ENCODE measurements around the gene CTIF. TPM values are rescaled to one million over a fixed set of nuclear protein-coding genes. Genes with fewer than 3 reads are reported as not detected.

Gene CTIF
- total RNA-seq, 1 donor from 2014 or later: 60.0 TPM

DNA sequence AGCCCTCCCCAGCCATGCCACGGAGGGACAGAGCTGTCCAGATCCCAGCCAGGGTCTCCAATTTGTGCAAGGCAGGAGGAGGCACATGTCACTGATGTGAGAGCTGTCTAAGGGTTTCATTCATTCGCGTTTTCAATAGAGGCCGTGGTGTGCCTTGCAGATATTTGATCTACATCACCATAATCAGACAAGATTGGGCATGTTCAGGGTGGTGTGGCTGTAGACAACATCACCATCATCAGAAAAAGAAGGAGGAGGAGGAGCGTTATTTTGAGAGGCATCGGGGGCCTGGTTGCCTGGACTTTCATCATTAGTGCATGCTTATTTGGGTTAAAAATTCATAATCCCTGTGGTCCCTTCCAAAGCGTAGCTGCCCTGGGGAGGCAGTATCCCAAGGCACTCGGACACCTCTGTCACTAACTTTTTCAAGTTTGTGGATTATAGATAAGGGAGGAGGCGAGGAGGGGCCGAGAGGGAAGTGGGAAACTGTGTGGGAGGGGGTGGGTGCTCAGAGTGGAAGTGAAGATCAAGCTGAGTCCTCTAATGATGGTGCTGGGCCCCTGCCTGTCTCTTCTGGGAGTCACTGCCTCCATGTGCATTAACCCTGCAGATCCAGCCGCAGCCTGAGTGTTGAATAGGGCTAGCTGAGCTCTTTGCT is 194.1 kb downstream of the CTIF start:
- intact Hi-C loops (cut with micrococcal nuclease): no loop called here
- Histone ChIP-seq H3K4me3 (no peak overlapping the region), H3K9me3 (replicated peaks) (no peaks in the 10 kb centered on the region), H3K36me3 (no peaks in the 10 kb centered on the region), H3K4me1 (peaks cover 61% of the 10 kb centered on the region), H3K27ac (replicated peaks) (peak overlapping the region; percentile 71), H3K27me3 (ENCODE audit: low read depth) (no peaks in the 10 kb centered on the region)
- no peak for DNase-seq
- TF ChIP-seq, protein P1, sequence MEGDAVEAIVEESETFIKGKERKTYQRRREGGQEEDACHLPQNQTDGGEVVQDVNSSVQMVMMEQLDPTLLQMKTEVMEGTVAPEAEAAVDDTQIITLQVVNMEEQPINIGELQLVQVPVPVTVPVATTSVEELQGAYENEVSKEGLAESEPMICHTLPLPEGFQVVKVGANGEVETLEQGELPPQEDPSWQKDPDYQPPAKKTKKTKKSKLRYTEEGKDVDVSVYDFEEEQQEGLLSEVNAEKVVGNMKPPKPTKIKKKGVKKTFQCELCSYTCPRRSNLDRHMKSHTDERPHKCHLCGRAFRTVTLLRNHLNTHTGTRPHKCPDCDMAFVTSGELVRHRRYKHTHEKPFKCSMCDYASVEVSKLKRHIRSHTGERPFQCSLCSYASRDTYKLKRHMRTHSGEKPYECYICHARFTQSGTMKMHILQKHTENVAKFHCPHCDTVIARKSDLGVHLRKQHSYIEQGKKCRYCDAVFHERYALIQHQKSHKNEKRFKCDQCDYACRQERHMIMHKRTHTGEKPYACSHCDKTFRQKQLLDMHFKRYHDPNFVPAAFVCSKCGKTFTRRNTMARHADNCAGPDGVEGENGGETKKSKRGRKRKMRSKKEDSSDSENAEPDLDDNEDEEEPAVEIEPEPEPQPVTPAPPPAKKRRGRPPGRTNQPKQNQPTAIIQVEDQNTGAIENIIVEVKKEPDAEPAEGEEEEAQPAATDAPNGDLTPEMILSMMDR (IDR thresholded peaks at IDR 0.05; ENCODE audit: borderline replicate concordance): no peak

DNA sequence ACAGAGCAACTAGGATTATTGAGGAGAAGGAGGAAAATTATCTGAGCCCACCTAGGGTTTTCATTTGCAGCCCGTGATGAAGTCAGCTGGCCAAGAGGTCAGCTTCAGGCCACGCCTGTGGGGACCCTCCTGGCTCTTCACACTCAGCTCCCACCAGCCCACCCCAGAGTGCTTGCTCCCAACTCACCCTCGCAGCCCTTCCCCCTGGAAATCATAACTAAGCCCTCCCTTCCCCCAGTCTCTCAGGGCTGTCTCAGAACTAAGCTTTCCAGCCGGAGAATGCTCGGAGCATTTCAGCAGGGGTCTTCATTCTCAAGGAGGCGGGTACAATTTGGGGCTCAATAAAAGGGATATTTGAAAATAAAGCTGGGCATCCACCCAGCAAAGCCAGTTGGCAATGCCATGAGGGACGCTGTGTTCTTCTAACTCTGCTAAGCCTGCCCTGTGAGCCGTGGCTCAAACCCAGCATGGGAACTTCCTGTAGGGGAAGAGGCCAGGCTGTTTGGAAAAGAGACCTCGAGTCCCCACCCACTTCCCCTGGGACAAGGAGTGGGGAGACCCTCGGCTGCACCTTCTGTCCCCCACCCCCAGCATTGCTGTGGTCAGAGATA is 194.9 kb downstream of the CTIF start:
- Histone ChIP-seq H3K4me3 (no peak overlapping the region), H3K4me1 (peaks cover 54% of the 10 kb centered on the region), H3K9me3 (replicated peaks) (no peaks in the 10 kb centered on the region), H3K36me3 (no peaks in the 10 kb centered on the region), H3K27me3 (ENCODE audit: low read depth) (no peaks in the 10 kb centered on the region), H3K27ac (replicated peaks) (peak overlapping the region; percentile 71)
- intact Hi-C loops (cut with micrococcal nuclease): no loop called here
- peak; percentile 49 for DNase-seq
- TF ChIP-seq, protein P1 (IDR thresholded peaks at IDR 0.05; ENCODE audit: borderline replicate concordance): no peak

DNA sequence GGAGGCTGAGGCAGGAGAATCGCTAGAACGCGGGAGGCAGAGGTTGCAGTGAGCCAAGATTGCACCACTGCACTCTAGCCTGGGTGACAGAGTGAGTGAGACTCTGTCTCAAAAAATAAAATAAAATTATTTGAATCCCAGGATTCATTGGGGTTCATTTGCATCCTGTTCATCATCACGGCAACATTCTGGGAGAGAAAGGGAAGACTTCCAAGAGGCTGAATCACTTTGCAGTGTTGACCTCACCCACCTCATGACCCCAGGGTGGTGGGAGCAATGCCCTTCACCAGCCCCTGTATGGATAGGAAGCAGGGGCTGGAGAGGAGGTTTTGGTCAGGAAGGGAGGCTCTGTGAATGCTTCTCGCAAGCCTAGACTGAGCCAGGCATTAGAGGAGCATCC is 195.6 kb downstream of the CTIF start:
- intact Hi-C loops (cut with micrococcal nuclease): no loop called here
- Histone ChIP-seq H3K27ac (replicated peaks) (peak overlapping the region; percentile 71), H3K27me3 (ENCODE audit: low read depth) (no peaks in the 10 kb centered on the region), H3K9me3 (replicated peaks) (no peaks in the 10 kb centered on the region), H3K36me3 (no peaks in the 10 kb centered on the region), H3K4me3 (no peak overlapping the region), H3K4me1 (peaks cover 58% of the 10 kb centered on the region)
- DNase-seq: no peak
- TF ChIP-seq, protein P1 (IDR thresholded peaks at IDR 0.05; ENCODE audit: borderline replicate concordance): no peak

DNA sequence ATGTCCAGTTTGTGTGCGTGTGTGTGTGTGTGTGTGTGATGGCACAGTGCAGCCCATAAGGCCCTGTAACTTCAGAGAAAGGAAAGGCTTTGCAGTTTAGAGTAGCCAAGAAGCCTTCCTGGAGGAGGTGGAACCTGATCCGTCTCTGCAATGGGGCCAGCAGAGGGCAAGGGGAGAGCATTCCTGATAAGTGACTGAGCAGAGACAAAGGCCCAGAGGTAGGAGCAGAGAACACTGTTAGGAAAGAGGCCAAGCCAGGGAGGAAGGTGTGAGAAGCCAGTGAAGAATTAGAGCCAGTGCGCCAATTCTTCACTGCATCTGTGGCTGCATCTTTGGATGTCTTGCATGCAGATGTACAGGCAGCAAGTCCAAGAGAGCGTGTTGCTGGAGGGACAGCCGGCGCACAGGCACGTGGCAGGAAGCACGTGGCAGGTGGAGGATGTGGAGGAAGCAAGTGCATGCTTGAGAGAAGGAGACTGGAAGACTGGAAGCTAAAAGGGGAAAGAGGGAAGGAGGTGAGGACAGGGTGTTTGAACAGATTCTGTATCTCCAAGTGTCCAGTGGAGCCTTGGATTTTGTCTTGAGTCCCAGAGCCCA is 196.3 kb downstream of the CTIF start:
- DNase-seq: no peak
- Histone ChIP-seq H3K4me1 (peaks cover 65% of the 10 kb centered on the region), H3K27ac (replicated peaks) (no peak overlapping the region), H3K9me3 (replicated peaks) (no peaks in the 10 kb centered on the region), H3K4me3 (no peak overlapping the region), H3K27me3 (ENCODE audit: low read depth) (no peaks in the 10 kb centered on the region), H3K36me3 (no peaks in the 10 kb centered on the region)
- TF ChIP-seq, protein P1 (IDR thresholded peaks at IDR 0.05; ENCODE audit: borderline replicate concordance): no peak
- intact Hi-C loops (cut with micrococcal nuclease): no loop called here

DNA sequence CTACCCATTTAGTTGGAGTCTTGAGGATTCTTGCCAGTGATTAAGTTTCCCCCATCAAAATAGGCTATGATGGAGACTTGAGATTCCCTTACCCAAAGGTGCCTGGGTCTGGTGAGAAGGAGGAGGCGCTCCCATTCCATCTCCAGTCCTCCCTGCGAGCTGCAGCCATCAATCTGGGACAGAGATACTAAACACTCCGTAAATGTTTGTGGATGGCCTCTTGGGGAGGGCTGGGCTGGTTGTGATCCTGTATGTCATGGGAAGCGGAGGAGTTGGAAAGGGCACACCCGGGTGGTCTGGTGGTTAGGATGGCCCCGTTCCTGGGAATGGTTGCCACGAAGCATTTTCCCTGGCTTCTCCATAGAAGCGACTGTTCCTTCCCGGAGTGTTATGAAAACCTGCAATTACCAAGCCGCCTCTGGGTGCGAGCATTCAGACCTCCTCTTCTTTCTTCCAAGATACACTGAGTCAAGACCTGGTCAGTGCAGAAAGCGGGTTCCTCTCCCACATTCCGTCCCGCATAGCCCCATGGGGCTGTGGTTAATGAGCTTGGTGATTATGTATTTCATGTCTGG is 196.9 kb downstream of the CTIF start:
- Histone ChIP-seq H3K4me3 (no peak overlapping the region), H3K27me3 (ENCODE audit: low read depth) (no peaks in the 10 kb centered on the region), H3K9me3 (replicated peaks) (no peaks in the 10 kb centered on the region), H3K4me1 (peaks cover 71% of the 10 kb centered on the region), H3K27ac (replicated peaks) (no peak overlapping the region), H3K36me3 (no peaks in the 10 kb centered on the region)
- intact Hi-C loops (cut with micrococcal nuclease): no loop called here
- TF ChIP-seq, protein P1 (IDR thresholded peaks at IDR 0.05; ENCODE audit: borderline replicate concordance): no peak
- no peak for DNase-seq

Data from left ventricle myocardium inferior (tissue), 1 donor.